HG03280 (cell line): ENCODE measurements around the gene FYN.
"Not testable (repeated sequence)": the region's sequence is repeated elsewhere in the genome, so short reads cannot be mapped to it uniquely, and the experiment has no call there.

Experiments used
- ATAC-seq: cut with Tn5 transposase; IDR thresholded peaks from one replicate; pipeline ENCODE4 v1.9.1; 2021; ENCODE audit warnings: mild to moderate bottlenecking, moderate library complexity; ENCODE audit not compliant: unreplicated experiment

FYN gene

GRCh38 chr6:111687652-111688051, 185.6 kb downstream of the FYN start:
- ATAC-seq, result no peak

- no peak for ATAC-seq
Observed at GRCh38 chr6:111686932-111687266, 186.4 kb downstream of the FYN start.

GRCh38 chr6:111686249-111686931, 186.9 kb downstream of the FYN start:
- no peak for ATAC-seq

- ATAC-seq, result no peak
Observed at GRCh38 chr6:111685526-111685925, 187.7 kb downstream of the FYN start.

GRCh38 chr6:111685058-111685457, 188.2 kb downstream of the FYN start:
- ATAC-seq, result no peak

GRCh38 chr6:111683749-111684267, 189.4 kb downstream of the FYN start:
- ATAC-seq, result no peak

GRCh38 chr6:111683157-111683556, 190.1 kb downstream of the FYN start:
- no peak for ATAC-seq

GRCh38 chr6:111681860-111682259, 191.4 kb downstream of the FYN start:
- no peak for ATAC-seq

- not testable (repeated sequence) for ATAC-seq
Observed at GRCh38 chr6:111680811-111681609, 192.2 kb downstream of the FYN start.

- no peak for ATAC-seq
Observed at GRCh38 chr6:111680015-111680712, 193.1 kb downstream of the FYN start.

- ATAC-seq, result no peak
Observed at GRCh38 chr6:111679126-111679858, 194.0 kb downstream of the FYN start.

- no peak for ATAC-seq
Observed at GRCh38 chr6:111677249-111677990, 195.8 kb downstream of the FYN start.

- ATAC-seq, result no peak
Observed at GRCh38 chr6:111676383-111676782, 196.9 kb downstream of the FYN start.

GRCh38 chr6:111674883-111675282, 198.4 kb downstream of the FYN start:
- no peak for ATAC-seq

GRCh38 chr6:111674413-111674812, 198.8 kb downstream of the FYN start:
- no peak for ATAC-seq

GRCh38 chr6:111673937-111674336, 199.3 kb downstream of the FYN start:
- ATAC-seq, result no peak

- no peak for ATAC-seq
Observed at GRCh38 chr6:111673532-111673931, 199.7 kb downstream of the FYN start.

- ATAC-seq, result no peak
Observed at GRCh38 chr6:111672761-111673450, 200.3 kb downstream of the FYN start.

- no peak for ATAC-seq
Observed at GRCh38 chr6:111669326-111669725, 203.9 kb downstream of the FYN start.

- ATAC-seq, result no peak
Observed at GRCh38 chr6:111668410-111668809, 204.8 kb downstream of the FYN start.
